Prostate gland (tissue), 2 donors: Measurements from ENCODE around the gene ECEL1. TPM values are rescaled to one million over a fixed set of nuclear protein-coding genes. Genes with fewer than 3 reads are reported as not detected.

Experiments
- DNase-seq: peaks from one replicate; pipeline ENCODE4 v3.0.0-alpha.2; 2019; ENCODE audit warnings: low spot score
- H3K27ac ChIP-seq, 2 donors: fragments of 200-600 bp; sonication (generic); 2 replicates each; pipeline ENCODE4 v1.5.1; 2017 to 2019
- H3K27me3 ChIP-seq: fragments of 200-600 bp; sonication (generic); replicated peaks from 2 replicates; pipeline ENCODE4 v1.5.1; 2019; ENCODE audit not compliant: insufficient read depth
- H3K36me3 ChIP-seq, 2 donors: fragments of 200-600 bp; sonication (generic); 1 replicate in 1 of 2; 2 replicates in 1 of 2; pipeline versions ENCODE4 v1.5.1 to v1.8.1; 2017 to 2019
- H3K4me1 ChIP-seq: fragments of 200-600 bp; sonication (generic); replicated peaks from 2 replicates; pipeline ENCODE4 v1.5.1; 2019
- H3K4me3 ChIP-seq, 2 donors: fragments of 200-600 bp; sonication (generic); 2 replicates each; pipeline ENCODE4 v1.5.1; 2017 to 2019
- H3K9me3 ChIP-seq: fragments of 200-600 bp; sonication (generic); 2 replicates; pipeline ENCODE4 v1.5.1; 2017
- POLR2A ChIP-seq: fragments of 450-650 bp; IDR thresholded peaks from one replicate; pipeline ENCODE4 v1.6.1; 2016; ENCODE audit warnings: antibody characterized with exemption, mild to moderate bottlenecking
- POLR2AphosphoS5 ChIP-seq: sonication (generic); formaldehyde crosslinking; IDR thresholded peaks from one replicate; pipeline ENCODE4 v1.6.1; 2017; ENCODE audit warnings: antibody characterized with exemption
- WGBS: methylation state at CpG from one replicate; pipeline ENCODE4 v1.1.5; 2018; 5-methylcytosine and 5-hydroxymethylcytosine counted together
- intact Hi-C: fragments of 100-400 bp; cut with DNase I; formaldehyde crosslinking; loops from one replicate; pipeline ENCODE4 v1.14.2; 2022
- total RNA-seq, 2 donors: library from RNA; depleted of rRNA; stranded (reverse); fragments of >200 nt; gene quantifications; one replicate each; pipeline ENCODE4 v1.1.0, GENCODE V29; 2016
- TF ChIP-seq, protein P1 (sequence below), 4 experiments: fragments of 200-600 bp in 2 of 4; fragments of 450-650 bp in 2 of 4; sonication (generic) in 2 of 4; IDR thresholded peaks; 1 replicate in 3 of 4; 2 replicates in 1 of 4; pipeline ENCODE4 v1.5.1; 2016 to 2019; ENCODE audit warnings: antibody characterized with exemption in 4 of 4, mild to moderate bottlenecking in 2 of 4, moderate library complexity in 2 of 4

Gene ECEL1
- total RNA-seq, 2 donors from 2014 or later, result 0.82 to 15.3 TPM

DNA sequence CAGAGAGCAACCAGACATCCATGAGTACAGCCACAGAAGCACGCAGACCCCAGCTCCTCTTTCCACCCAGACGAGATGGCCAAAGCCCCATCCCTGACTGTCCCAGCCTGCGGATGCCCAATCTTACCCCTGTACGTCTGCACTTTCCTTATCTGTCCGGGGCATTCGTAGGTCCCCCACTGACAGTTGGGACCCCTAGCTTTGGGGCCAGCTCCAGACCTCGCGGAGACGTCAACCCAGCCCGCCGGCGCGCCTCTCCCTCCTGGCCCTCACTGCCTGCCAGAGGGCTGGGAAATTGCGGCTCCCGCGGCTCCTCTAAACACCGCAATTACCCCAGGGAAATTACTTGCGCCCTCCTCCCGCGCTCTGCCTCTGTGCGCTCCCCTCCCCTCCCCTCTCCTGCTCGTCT is 2.3 kb downstream of the ECEL1 start:
- Histone ChIP-seq H3K27me3 (peaks cover 31% of the 10 kb centered on the region), H3K4me3 (no peak overlapping the region), H3K9me3 (no peaks in the 10 kb centered on the region), H3K36me3 (no peaks in the 10 kb centered on the region), H3K4me1 (peaks cover 5% of the 10 kb centered on the region), H3K27ac (no peak overlapping the region)
- WGBS, result 13% methylated on average over 22 of the region's 22 CpGs
- TF ChIP-seq, protein P1, sequence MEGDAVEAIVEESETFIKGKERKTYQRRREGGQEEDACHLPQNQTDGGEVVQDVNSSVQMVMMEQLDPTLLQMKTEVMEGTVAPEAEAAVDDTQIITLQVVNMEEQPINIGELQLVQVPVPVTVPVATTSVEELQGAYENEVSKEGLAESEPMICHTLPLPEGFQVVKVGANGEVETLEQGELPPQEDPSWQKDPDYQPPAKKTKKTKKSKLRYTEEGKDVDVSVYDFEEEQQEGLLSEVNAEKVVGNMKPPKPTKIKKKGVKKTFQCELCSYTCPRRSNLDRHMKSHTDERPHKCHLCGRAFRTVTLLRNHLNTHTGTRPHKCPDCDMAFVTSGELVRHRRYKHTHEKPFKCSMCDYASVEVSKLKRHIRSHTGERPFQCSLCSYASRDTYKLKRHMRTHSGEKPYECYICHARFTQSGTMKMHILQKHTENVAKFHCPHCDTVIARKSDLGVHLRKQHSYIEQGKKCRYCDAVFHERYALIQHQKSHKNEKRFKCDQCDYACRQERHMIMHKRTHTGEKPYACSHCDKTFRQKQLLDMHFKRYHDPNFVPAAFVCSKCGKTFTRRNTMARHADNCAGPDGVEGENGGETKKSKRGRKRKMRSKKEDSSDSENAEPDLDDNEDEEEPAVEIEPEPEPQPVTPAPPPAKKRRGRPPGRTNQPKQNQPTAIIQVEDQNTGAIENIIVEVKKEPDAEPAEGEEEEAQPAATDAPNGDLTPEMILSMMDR (IDR thresholded peaks at IDR 0.05), result no peak
- TF ChIP-seq POLR2A, result no peak
- no peak for DNase-seq
- intact Hi-C loops, result no loop called here

DNA sequence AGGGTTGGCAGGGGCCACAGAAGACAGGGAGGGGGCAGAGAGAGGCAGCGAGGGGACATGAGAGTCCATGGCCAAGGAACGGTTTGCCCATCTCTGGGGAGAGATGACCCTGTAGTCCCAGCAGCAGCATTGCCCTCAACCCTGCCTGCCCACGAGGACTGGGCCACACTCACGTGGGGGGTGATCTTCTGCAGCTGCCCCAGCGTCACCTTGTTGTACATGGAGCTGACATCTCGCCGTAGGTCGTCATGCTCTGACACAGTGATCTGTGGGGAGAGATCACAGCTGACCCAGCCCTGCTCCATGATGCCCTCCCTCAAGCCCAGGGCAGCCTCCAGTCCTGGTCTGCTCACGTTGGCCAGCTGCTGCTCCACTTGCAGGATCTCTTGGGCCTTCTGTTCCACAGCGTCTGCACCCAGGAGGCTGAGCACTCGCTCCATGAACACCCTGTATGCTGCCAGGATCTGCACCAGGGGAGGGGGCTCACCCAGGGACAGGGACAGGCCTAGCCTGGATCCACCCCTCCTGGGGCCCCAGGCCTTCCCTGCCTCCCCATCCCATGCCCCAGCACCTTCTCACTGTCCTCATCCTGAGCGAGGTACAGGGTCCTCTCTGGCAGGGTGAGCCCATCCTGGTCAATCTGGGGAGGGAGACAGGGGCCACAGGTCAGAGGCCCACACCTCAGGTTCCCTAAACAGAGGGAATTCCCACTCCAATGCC is 2.8 kb downstream of the ECEL1 start:
- Histone ChIP-seq H3K4me3 (no peak overlapping the region), H3K9me3 (no peaks in the 10 kb centered on the region), H3K4me1 (peaks cover 5% of the 10 kb centered on the region), H3K27ac (no peak overlapping the region), H3K27me3 (peaks cover 31% of the 10 kb centered on the region), H3K36me3 (no peaks in the 10 kb centered on the region)
- DNase-seq, result no peak
- TF ChIP-seq, protein P1 (IDR thresholded peaks at IDR 0.05), result no peak
- no peak for TF ChIP-seq POLR2AphosphoS5
- intact Hi-C loops, result no loop called here
- 88% methylated on average over 12 of the region's 12 CpGs for WGBS

DNA sequence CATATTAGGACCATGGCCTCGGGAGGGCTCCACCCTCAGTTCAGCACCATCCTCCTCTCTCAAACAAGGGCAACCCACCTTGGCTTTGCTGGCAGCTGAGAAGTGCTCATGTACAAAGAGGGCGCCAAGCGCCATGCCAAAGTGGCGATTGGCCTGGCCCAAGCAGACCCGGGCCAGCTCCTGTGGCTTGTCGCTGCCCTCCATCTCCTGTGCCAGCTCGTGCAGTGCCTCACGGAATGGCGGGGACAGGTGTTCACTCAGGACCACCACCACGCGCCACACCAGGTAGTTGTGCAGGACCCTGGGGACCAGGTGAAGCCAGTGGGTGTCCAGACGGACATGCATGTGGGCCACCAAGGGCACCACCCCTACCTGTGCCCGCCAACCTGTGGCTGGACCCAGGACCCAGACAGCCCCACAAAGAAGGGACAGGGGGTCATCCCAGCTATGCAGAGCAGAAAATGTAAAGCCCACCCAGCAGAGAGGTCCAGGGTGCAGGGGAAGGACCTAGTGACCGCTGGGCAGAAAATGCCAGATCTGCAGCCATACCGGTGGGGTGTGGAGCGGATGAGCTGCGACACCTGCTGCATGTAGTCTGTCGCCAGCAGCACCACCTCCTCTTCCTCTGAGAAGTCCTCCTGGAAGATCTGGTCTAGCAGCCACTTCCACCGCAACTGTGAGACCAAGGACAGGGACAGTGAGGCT is 3.6 kb downstream of the ECEL1 start:
- DNase-seq, result no peak
- no peak overlapping the region for H3K27ac ChIP-seq
- intact Hi-C loops, result no loop called here
- no peaks in the 10 kb centered on the region for H3K36me3 ChIP-seq
- H3K4me1 ChIP-seq, result peaks cover 5% of the 10 kb centered on the region
- peaks cover 31% of the 10 kb centered on the region for H3K27me3 ChIP-seq
- TF ChIP-seq, protein P1 (IDR thresholded peaks at IDR 0.05), result no peak
- TF ChIP-seq POLR2A (no peak), POLR2AphosphoS5 (no peak)
- 95% methylated on average over 18 of the region's 19 CpGs for WGBS
- H3K9me3 ChIP-seq, result no peaks in the 10 kb centered on the region
- H3K4me3 ChIP-seq, result no peak overlapping the region

DNA sequence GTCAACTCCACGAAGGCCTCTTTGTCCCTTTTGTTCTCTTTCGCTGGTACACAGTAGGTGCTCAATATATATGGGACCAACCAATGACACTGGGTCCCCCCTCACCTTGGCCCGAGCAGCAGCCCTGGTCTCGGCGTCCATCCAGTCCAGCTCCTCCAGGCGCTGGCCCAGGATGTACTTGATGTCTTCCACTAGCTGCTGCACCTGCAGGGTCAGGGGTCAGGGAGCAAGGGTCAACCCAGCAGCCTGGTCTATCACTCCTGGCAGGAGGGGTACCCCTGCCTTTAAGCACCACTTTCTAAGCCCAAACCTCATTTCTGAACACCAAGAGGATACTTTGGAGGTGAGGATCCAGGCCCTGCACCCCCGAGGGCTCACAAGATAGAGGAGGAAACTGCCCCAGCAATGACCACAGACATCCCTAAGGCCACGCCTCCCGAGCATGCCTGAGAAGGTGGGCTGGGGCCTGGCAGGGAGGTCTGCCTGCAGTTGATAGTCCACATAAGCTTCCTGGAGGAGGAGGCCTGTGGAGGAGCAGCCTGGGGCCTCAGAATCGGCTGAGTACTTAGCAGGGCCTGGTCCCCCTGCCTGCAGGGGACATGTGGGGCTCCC is 4.2 kb downstream of the ECEL1 start:
- intact Hi-C loops, result no loop called here
- TF ChIP-seq POLR2AphosphoS5, result no peak
- TF ChIP-seq, protein P1 (IDR thresholded peaks at IDR 0.05), result no peak
- TF ChIP-seq POLR2A, result no peak
- H3K27ac ChIP-seq, result no peak overlapping the region
- DNase-seq, result no peak
- H3K27me3 ChIP-seq, result peaks cover 31% of the 10 kb centered on the region
- H3K4me3 ChIP-seq, result no peak overlapping the region
- no peaks in the 10 kb centered on the region for H3K9me3 ChIP-seq
- H3K4me1 ChIP-seq, result peaks cover 5% of the 10 kb centered on the region
- 98% methylated on average over 10 of the region's 10 CpGs for WGBS
- H3K36me3 ChIP-seq, result no peaks in the 10 kb centered on the region
